Uterus (tissue), 4 donors: ENCODE results near the gene FAM163B. TPM values are rescaled to one million over a fixed set of nuclear protein-coding genes. Genes with fewer than 3 reads are reported as not detected.

Experiments
- DNase-seq, 2 donors: peaks; one replicate each; pipeline ENCODE4 v3.0.0-alpha.2; 2019 to 2020
- H3K27ac ChIP-seq, 2 donors: fragments of 200-600 bp; sonication (generic); 1 replicate in 1 of 2; 2 replicates in 1 of 2; pipeline ENCODE4 v1.5.1; 2016 to 2018
- H3K27me3 ChIP-seq, 2 donors: fragments of 200-600 bp; sonication (generic); one replicate each; pipeline ENCODE4 v1.5.1; 2018 to 2019; ENCODE audit warnings: control low read depth in 1 of 2
- H3K36me3 ChIP-seq, 2 donors: fragments of 200-600 bp; sonication (generic); one replicate each; pipeline ENCODE4 v1.5.1; 2019; ENCODE audit warnings: control low read depth in 1 of 2
- H3K4me1 ChIP-seq, 2 donors: fragments of 200-600 bp; sonication (generic); one replicate each; pipeline ENCODE4 v1.5.1; 2018 to 2019; ENCODE audit warnings: control low read depth in 1 of 2
- H3K4me3 ChIP-seq, 2 donors: fragments of 200-600 bp; sonication (generic); 1 replicate in 1 of 2; 2 replicates in 1 of 2; pipeline ENCODE4 v1.5.1; 2018 to 2019; ENCODE audit warnings: mild to moderate bottlenecking in 1 of 2
- H3K9me3 ChIP-seq, 2 donors: fragments of 200-600 bp; sonication (generic); one replicate each; pipeline ENCODE4 v1.5.1; 2019; ENCODE audit warnings: control low read depth in 1 of 2
- CTCF ChIP-seq, 4 experiments: fragments of 200-600 bp in 2 of 4; fragments of 450-650 bp in 2 of 4; sonication (generic) in 2 of 4; IDR thresholded peaks; one replicate each; pipeline ENCODE4 v1.5.1; 2016 to 2019; ENCODE audit warnings: antibody characterized with exemption in 4 of 4, mild to moderate bottlenecking in 2 of 4, moderate library complexity in 1 of 4
- POLR2A ChIP-seq, 2 donors: fragments of 450-650 bp; IDR thresholded peaks; one replicate each; pipeline ENCODE4 v1.6.1; 2016; ENCODE audit warnings: antibody characterized with exemption in 2 of 2, mild to moderate bottlenecking in 1 of 2, moderate library complexity in 1 of 2
- intact Hi-C: fragments of 100-400 bp; cut with DNase I; formaldehyde crosslinking; loops from one replicate; pipeline ENCODE4 v1.15.1; 2023; ENCODE audit warnings: low total_unique reads
- total RNA-seq, 4 donors: library from RNA; depleted of rRNA in 3 of 4; stranded (reverse); fragments of >200 nt in 3 of 4; gene quantifications; one replicate each; pipeline versions ENCODE4 v1.1.0 to v1.2.4, GENCODE V29; 2014 to 2023
- donor health status: DM: yes; HTN: yes; CAD: no.

Gene FAM163B
- total RNA-seq, 4 donors from 2014 or later: not detected

GRCh38 chr9:133546287-133546680 lies 62.9 kb downstream of the FAM163B start:
- Histone ChIP-seq H3K4me1 (no peaks in the 10 kb centered on the region), H3K9me3 (no peaks in the 10 kb centered on the region), H3K27me3 (no peaks in the 10 kb centered on the region), H3K27ac (no peak overlapping the region), H3K4me3 (no peak overlapping the region), H3K36me3 (no peaks in the 10 kb centered on the region)
- intact Hi-C loops: no loop called here
- TF ChIP-seq POLR2A (IDR thresholded peaks at IDR 0.05) (no peak), CTCF (IDR thresholded peaks at IDR 0.05) (no peak)
- DNase-seq: no peak

DNA sequence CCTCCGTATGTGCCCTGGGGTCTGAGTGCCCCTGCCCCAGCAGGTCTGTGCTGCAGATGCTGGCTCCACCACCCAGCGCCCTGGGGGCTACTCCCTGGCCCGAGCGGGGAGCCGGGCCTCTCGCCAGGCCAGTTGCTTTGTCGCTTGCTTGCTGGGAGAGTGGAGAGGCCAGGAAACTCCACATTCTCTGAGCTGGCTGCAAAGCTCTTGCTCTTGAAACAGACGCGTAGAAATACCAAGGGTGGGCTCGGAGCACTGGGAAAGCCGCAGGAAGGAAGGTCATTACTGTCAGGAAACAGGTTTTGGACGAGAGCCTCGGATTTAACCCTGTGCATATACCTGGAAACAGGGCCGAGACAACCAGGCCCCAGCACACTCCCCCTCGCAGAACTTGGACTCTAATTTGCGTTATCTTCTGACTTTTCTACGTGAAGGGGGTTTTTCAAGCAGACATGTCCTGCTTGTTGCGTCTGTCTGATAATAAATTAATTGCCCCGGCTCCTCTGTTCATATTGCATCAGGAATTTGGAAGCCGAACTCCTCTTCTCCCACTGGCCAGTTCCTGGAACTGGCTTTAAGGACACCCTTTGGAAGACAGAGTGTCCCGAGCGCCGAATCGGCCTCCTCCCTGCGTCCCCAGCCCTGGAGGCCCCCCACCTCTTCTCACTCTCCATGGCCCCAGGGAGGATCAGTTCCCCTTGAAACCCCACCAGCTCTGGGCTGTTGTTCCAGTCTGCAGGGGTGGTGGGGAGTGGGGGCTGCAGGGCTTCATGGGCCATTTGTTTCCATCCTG lies 63.5 kb downstream of the FAM163B start:
- no peak overlapping the region for H3K4me3 ChIP-seq
- peak overlapping the region in 1 of 2 donors; percentile 53 for H3K27ac ChIP-seq
- intact Hi-C loops: no loop called here
- H3K27me3 ChIP-seq: no peaks in the 10 kb centered on the region
- TF ChIP-seq POLR2A (IDR thresholded peaks at IDR 0.05) (no peak), CTCF (IDR thresholded peaks at IDR 0.05) (no peak)
- H3K4me1 ChIP-seq: no peaks in the 10 kb centered on the region
- H3K36me3 ChIP-seq: no peaks in the 10 kb centered on the region
- H3K9me3 ChIP-seq: no peaks in the 10 kb centered on the region
- peak in 1 of 2 donors; percentile 61 for DNase-seq

DNA sequence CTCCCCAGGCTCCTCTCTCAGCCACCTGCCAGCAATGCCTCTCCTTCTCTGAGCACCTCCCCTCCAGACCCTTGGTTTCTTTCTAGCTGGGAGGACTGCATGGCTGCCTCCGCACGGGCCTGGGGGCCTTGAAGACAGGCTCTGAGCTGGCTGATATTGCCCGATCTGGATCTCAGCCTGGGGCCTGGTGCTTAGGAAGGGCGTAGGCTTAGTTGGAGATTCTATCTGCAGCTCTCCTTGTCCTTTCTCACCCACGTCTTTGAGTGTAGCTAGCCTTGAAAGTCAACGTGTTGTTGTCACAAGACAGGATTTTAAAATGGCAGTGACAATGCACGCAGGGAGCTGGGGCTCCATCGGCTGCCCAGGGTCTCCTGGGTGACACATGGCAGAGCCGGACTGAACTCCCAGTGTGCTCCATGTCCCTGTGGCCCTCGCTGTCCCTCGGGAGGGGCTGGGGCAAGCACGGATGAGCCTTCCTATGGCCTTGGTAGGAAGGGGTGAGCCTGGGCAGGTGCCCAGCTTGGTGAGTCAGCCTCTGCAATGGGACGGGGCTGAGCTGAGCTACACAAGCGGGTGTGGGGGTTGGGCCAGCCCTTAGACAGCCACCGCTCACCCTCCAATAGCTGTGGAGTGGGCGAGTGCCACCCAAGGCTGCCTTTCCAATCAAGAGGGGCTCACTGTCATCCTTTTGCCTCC lies 65.3 kb downstream of the FAM163B start:
- DNase-seq: no peak
- Histone ChIP-seq H3K9me3 (no peaks in the 10 kb centered on the region), H3K27me3 (no peaks in the 10 kb centered on the region), H3K4me3 (no peak overlapping the region), H3K27ac (no peak overlapping the region), H3K4me1 (no peaks in the 10 kb centered on the region), H3K36me3 (no peaks in the 10 kb centered on the region)
- TF ChIP-seq CTCF (IDR thresholded peaks at IDR 0.05) (no peak), POLR2A (IDR thresholded peaks at IDR 0.05) (no peak)
- intact Hi-C loops: no loop called here

DNA sequence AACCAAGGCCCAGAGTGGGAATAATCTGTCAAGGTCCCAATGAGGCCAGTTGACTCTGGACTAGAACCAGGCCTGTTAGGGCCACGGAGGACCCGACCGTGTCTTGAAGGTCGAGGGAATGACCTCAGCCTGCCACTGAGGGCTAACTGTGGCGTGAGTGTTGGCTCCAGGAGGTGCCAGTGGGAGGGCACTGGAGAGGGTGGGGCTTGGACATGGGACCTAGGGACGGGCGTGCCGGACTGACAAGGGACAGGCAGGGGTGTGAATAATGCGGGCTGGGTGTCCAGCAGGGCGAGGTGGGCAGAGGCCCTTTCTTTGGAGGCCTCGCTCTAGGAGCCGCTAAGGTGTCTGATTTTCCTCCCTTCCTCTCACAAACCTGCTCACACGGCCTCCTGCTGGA lies 67.2 kb downstream of the FAM163B start:
- TF ChIP-seq CTCF (IDR thresholded peaks at IDR 0.05): no peak
- TF ChIP-seq POLR2A (IDR thresholded peaks at IDR 0.05): no peak
- H3K27ac ChIP-seq: no peak overlapping the region
- H3K36me3 ChIP-seq: no peaks in the 10 kb centered on the region
- intact Hi-C loops: no loop called here
- no peaks in the 10 kb centered on the region for H3K4me1 ChIP-seq
- no peak for DNase-seq
- no peaks in the 10 kb centered on the region for H3K27me3 ChIP-seq
- H3K9me3 ChIP-seq: no peaks in the 10 kb centered on the region
- no peak overlapping the region for H3K4me3 ChIP-seq

DNA sequence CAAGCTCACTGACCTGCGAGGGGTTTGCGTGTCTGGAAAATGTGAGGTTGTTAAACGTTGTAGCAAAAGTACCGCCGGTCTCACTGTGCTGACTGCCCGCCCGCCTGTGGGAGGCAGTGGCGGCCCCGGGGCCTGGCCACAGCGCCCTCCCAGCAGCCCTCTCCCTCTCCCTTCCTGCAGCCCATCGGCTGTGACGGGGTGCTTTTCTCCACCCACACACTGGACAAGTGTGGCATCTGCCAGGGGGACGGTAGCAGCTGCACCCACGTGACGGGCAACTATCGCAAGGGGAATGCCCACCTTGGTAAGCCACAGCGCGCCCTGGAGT lies 68.5 kb downstream of the FAM163B start:
- Histone ChIP-seq H3K4me1 (no peaks in the 10 kb centered on the region), H3K9me3 (no peaks in the 10 kb centered on the region), H3K27ac (no peak overlapping the region), H3K36me3 (no peaks in the 10 kb centered on the region), H3K27me3 (no peaks in the 10 kb centered on the region), H3K4me3 (no peak overlapping the region)
- TF ChIP-seq CTCF (IDR thresholded peaks at IDR 0.05): no peak
- TF ChIP-seq POLR2A (IDR thresholded peaks at IDR 0.05): no peak
- intact Hi-C loops: no loop called here
- DNase-seq: no peak
